Epithelial cell of prostate (primary cell): Measurements from ENCODE around the gene CNTN1.

Experiments
- DNase-seq: peaks from one replicate; pipeline ENCODE4 v3.0.0-alpha.2; 2011; ENCODE audit warnings: low read depth, low spot score
- H3K27ac ChIP-seq: fragments of 450-650 bp; 2 replicates; pipeline ENCODE4 v1.5.1; 2017; ENCODE audit warnings: mild to moderate bottlenecking

The CNTN1 gene

GRCh38 chr12:41013881-41014642, 321.8 kb downstream of the CNTN1 start:
- peak overlapping the region; percentile 23 for H3K27ac ChIP-seq
- no peak for DNase-seq

- DNase-seq = peak; percentile 61
- H3K27ac ChIP-seq = peak overlapping the region; percentile 23
These were observed 322.4 kb downstream of the CNTN1 start for GRCh38 chr12:41014643-41015020.

GRCh38 chr12:41018010-41018409, 325.8 kb downstream of the CNTN1 start:
- no peak for DNase-seq
- H3K27ac ChIP-seq = no peak overlapping the region

GRCh38 chr12:41019461-41019860, 327.2 kb downstream of the CNTN1 start:
- no peak overlapping the region for H3K27ac ChIP-seq

GRCh38 chr12:41023836-41024235, 331.6 kb downstream of the CNTN1 start:
- no peak overlapping the region for H3K27ac ChIP-seq
- no peak for DNase-seq

More at GRCh38 chr12:41019461-41019860, 327.2 kb downstream of the CNTN1 start:
- DNase-seq = no peak

GRCh38 chr12:41026151-41026550, 333.9 kb downstream of the CNTN1 start:
- DNase-seq = no peak
- no peak overlapping the region for H3K27ac ChIP-seq

- no peak for DNase-seq
- no peak overlapping the region for H3K27ac ChIP-seq
These were observed 340.1 kb downstream of the CNTN1 start for GRCh38 chr12:41032386-41032785.

GRCh38 chr12:41034686-41035085, 342.4 kb downstream of the CNTN1 start:
- H3K27ac ChIP-seq = no peak overlapping the region
- DNase-seq = peak; percentile 24

GRCh38 chr12:41039461-41039860, 347.2 kb downstream of the CNTN1 start:
- no peak for DNase-seq
- no peak overlapping the region for H3K27ac ChIP-seq

GRCh38 chr12:41045509-41045908, 353.3 kb downstream of the CNTN1 start:
- no peak for DNase-seq
- H3K27ac ChIP-seq = no peak overlapping the region

- H3K27ac ChIP-seq = no peak overlapping the region
- no peak for DNase-seq
These were observed 356.8 kb downstream of the CNTN1 start for GRCh38 chr12:41049033-41049432.

GRCh38 chr12:41051954-41052353, 359.7 kb downstream of the CNTN1 start:
- DNase-seq = no peak

GRCh38 chr12:41052441-41052840, 360.2 kb downstream of the CNTN1 start:
- no peak for DNase-seq
- H3K27ac ChIP-seq = no peak overlapping the region

More at GRCh38 chr12:41051954-41052353, 359.7 kb downstream of the CNTN1 start:
- H3K27ac ChIP-seq = no peak overlapping the region

- DNase-seq = no peak
- H3K27ac ChIP-seq = no peak overlapping the region
These were observed 360.8 kb downstream of the CNTN1 start for GRCh38 chr12:41053046-41053445.

GRCh38 chr12:41055875-41056577, 363.8 kb downstream of the CNTN1 start:
- H3K27ac ChIP-seq = no peak overlapping the region

GRCh38 chr12:41058266-41058665, 366.0 kb downstream of the CNTN1 start:
- DNase-seq = no peak

More at GRCh38 chr12:41055875-41056577, 363.8 kb downstream of the CNTN1 start:
- DNase-seq = no peak

GRCh38 chr12:41061192-41061591, 369.0 kb downstream of the CNTN1 start:
- DNase-seq = no peak
- H3K27ac ChIP-seq = no peak overlapping the region

More at GRCh38 chr12:41058266-41058665, 366.0 kb downstream of the CNTN1 start:
- no peak overlapping the region for H3K27ac ChIP-seq

- H3K27ac ChIP-seq = no peak overlapping the region
- no peak for DNase-seq
These were observed 372.2 kb downstream of the CNTN1 start for GRCh38 chr12:41064411-41064810.

- H3K27ac ChIP-seq = no peak overlapping the region
These were observed 375.9 kb downstream of the CNTN1 start for GRCh38 chr12:41067941-41068645.

GRCh38 chr12:41073633-41074472, 381.6 kb downstream of the CNTN1 start:
- no peak for DNase-seq

More at GRCh38 chr12:41067941-41068645, 375.9 kb downstream of the CNTN1 start:
- DNase-seq = no peak

More at GRCh38 chr12:41073633-41074472, 381.6 kb downstream of the CNTN1 start:
- H3K27ac ChIP-seq = no peak overlapping the region
